Tibial nerve (tissue), 4 donors: ENCODE results near the gene NAT14. TPM values are rescaled to one million over a fixed set of nuclear protein-coding genes. Genes with fewer than 3 reads are reported as not detected.

ENCODE experiments used
- DNase-seq, 2 donors: peaks; one replicate each; pipeline ENCODE4 v3.0.0-alpha.2; 2019; ENCODE audit warnings: low spot score in 2 of 2
- H3K27ac ChIP-seq, 4 donors: fragments of 200-600 bp; sonication (generic) in 3 of 4; one replicate each; pipeline ENCODE4 v1.5.1; 2017 to 2019; ENCODE audit warnings: mild to moderate bottlenecking in 1 of 4
- H3K27me3 ChIP-seq, 2 donors: fragments of 200-600 bp; sonication (generic) in 1 of 2; one replicate each; pipeline versions ENCODE4 v1.5.1 to v1.6.0; 2017 to 2019
- H3K36me3 ChIP-seq, 3 donors: fragments of 200-600 bp; sonication (generic); one replicate each; pipeline ENCODE4 v1.5.1; 2018 to 2019
- H3K4me1 ChIP-seq, 4 donors: fragments of 200-600 bp; sonication (generic) in 3 of 4; one replicate each; pipeline ENCODE4 v1.5.1; 2017 to 2019
- H3K4me3 ChIP-seq, 4 donors: fragments of 200-600 bp; sonication (generic) in 3 of 4; one replicate each; pipeline ENCODE4 v1.5.1; 2017 to 2019; ENCODE audit warnings: mild to moderate bottlenecking in 1 of 4, moderate library complexity in 1 of 4
- H3K9me3 ChIP-seq, 4 donors: fragments of 200-600 bp; sonication (generic) in 3 of 4; one replicate each; pipeline ENCODE4 v1.5.1; 2017 to 2019
- EP300 ChIP-seq, 2 donors: sonication (generic); formaldehyde crosslinking; IDR thresholded peaks; one replicate each; pipeline ENCODE4 v1.6.1; 2017; ENCODE audit warnings: antibody characterized with exemption in 2 of 2, mild to moderate bottlenecking in 1 of 2
- POLR2A ChIP-seq, 2 donors: fragments of 450-650 bp; IDR thresholded peaks; one replicate each; pipeline ENCODE4 v1.6.1; 2017; ENCODE audit warnings: antibody characterized with exemption in 2 of 2, mild to moderate bottlenecking in 2 of 2, moderate library complexity in 2 of 2
- WGBS, 2 donors: methylation state at CpG; one replicate each; pipeline ENCODE4 v1.1.5; 2018; 5-methylcytosine and 5-hydroxymethylcytosine counted together
- total RNA-seq, 4 donors: library from RNA; depleted of rRNA; stranded (reverse); fragments of >200 nt; gene quantifications; one replicate each; pipeline ENCODE4 v1.1.0, GENCODE V29; 2016
- TF ChIP-seq, protein P1 (sequence below), 5 experiments: fragments of 200-600 bp in 3 of 5; fragments of 450-650 bp in 2 of 5; sonication (generic) in 3 of 5; IDR thresholded peaks; one replicate each; pipeline ENCODE4 v1.5.1; 2016 to 2019; ENCODE audit warnings: antibody characterized with exemption in 5 of 5, mild to moderate bottlenecking in 3 of 5, moderate library complexity in 2 of 5

Gene NAT14
- total RNA-seq, 4 donors from 2014 or later, result 3.1 to 8.0 (median 4.3) TPM

DNA sequence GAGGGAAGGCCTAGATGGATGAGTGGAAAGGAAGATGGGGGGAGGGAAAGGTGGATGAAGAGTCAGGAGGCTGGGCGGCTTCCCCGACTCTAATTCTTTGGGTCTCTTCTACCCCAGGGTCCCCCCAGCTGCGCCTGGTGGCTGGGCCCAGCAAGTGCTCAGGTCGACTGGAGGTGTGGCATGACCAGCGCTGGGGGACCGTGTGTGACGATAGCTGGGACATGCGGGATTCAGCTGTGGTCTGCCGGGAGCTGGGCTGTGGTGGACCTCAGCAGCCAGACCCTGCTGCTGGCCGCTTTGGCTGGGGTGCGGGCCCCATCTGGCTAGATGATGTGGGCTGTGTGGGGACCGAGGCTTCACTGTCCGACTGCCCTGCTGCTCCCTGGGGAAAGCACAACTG lies 12.8 kb downstream of the NAT14 start:
- Histone ChIP-seq H3K27ac (no peak overlapping the region), H3K27me3 (no peaks in the 10 kb centered on the region), H3K4me3 (no peak overlapping the region), H3K36me3 (peaks cover 0 to 25% (median 0%) of the 10 kb centered on the region in 3 donors), H3K9me3 (no peaks in the 10 kb centered on the region), H3K4me1 (peaks cover 0 to 28% (median 3%) of the 10 kb centered on the region in 4 donors)
- 79 to 81% methylated on average over 8 to 13 of the region's 13 CpGs for WGBS, 2 donors
- no peak for DNase-seq
- TF ChIP-seq, protein P1, sequence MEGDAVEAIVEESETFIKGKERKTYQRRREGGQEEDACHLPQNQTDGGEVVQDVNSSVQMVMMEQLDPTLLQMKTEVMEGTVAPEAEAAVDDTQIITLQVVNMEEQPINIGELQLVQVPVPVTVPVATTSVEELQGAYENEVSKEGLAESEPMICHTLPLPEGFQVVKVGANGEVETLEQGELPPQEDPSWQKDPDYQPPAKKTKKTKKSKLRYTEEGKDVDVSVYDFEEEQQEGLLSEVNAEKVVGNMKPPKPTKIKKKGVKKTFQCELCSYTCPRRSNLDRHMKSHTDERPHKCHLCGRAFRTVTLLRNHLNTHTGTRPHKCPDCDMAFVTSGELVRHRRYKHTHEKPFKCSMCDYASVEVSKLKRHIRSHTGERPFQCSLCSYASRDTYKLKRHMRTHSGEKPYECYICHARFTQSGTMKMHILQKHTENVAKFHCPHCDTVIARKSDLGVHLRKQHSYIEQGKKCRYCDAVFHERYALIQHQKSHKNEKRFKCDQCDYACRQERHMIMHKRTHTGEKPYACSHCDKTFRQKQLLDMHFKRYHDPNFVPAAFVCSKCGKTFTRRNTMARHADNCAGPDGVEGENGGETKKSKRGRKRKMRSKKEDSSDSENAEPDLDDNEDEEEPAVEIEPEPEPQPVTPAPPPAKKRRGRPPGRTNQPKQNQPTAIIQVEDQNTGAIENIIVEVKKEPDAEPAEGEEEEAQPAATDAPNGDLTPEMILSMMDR (IDR thresholded peaks at IDR 0.05), result no peak
- TF ChIP-seq POLR2A (IDR thresholded peaks at IDR 0.05) (no peak), EP300 (IDR thresholded peaks at IDR 0.05) (no peak)

DNA sequence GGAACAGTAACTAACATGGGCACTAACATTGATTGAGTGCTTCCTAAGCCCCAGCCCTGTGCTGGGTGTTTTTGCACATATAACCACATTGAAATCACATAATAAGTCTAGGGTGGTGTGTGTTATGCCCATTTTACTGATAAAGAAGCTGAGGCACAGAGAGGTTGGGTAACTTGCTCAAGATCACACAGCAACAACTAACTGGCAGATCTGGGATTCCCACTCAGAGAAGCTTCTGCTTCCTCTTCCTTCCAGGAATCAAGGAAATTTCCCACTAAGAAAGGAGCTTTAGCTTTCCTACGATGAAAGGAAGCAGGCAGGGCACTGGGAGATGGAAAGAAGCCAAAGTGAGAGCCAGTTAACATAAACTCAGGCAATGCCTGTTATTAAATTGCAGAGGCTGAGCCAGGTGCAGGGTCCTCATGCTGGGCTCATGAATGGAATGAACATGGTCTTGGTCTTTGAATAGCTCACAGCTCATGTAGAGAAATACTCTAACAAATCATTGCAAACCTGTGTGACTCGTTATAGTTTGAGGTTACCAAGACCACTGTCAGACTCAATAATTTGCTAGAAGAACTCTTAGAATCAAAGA lies 13.4 kb downstream of the NAT14 start:
- Histone ChIP-seq H3K9me3 (no peaks in the 10 kb centered on the region), H3K27me3 (no peaks in the 10 kb centered on the region), H3K4me1 (peaks cover 0 to 25% (median 2%) of the 10 kb centered on the region in 4 donors), H3K27ac (no peak overlapping the region), H3K36me3 (peaks cover 0 to 25% (median 0%) of the 10 kb centered on the region in 3 donors), H3K4me3 (no peak overlapping the region)
- DNase-seq, result no peak
- 57 to 80% methylated on average over 1 to 2 of the region's 2 CpGs for WGBS, 2 donors
- TF ChIP-seq POLR2A (IDR thresholded peaks at IDR 0.05), result no peak
- TF ChIP-seq EP300 (IDR thresholded peaks at IDR 0.05), result no peak
- TF ChIP-seq, protein P1 (IDR thresholded peaks at IDR 0.05), result no peak

DNA sequence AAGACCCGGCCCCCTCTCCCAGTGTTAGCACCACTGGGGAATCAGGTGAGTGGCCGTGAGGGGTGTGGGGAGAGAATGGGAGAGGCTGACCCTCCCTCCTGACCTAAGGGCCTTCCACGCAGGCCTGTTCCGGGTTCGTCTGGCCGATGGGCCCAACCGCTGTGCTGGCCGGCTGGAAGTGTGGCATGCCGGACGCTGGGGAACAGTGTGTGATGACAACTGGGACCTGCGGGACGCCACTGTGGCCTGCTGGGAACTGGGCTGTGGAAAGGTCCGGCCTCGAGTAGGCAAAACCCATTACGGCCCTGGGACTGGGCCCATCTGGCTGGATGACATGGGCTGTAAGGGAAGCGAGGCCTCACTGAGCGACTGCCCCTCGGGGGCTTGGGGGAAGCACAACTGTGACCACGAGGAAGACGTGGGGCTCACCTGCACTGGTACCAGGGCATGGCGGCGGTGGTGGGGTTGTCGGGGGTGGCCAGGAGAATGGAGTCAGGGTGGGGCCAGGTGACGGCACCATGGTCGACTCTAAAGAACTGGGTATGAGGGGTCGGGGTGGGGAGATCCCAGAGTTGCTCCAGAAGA lies 15.5 kb downstream of the NAT14 start:
- H3K27ac ChIP-seq, result no peak overlapping the region

GRCh38 chr19:55502197-55502952 lies 17.4 kb downstream of the NAT14 start:
- no peak for TF ChIP-seq POLR2A (IDR thresholded peaks at IDR 0.05)
- no peak for TF ChIP-seq EP300 (IDR thresholded peaks at IDR 0.05)
- TF ChIP-seq, protein P1 (IDR thresholded peaks at IDR 0.05), result no peak
- 94 to 96% methylated on average over 9 of the region's 9 CpGs for WGBS, 2 donors

More for the DNA sequence above, 15.5 kb downstream of the NAT14 start:
- TF ChIP-seq POLR2A (IDR thresholded peaks at IDR 0.05), result no peak
- TF ChIP-seq, protein P1 (IDR thresholded peaks at IDR 0.05), result no peak
- no peak for TF ChIP-seq EP300 (IDR thresholded peaks at IDR 0.05)
- H3K9me3 ChIP-seq, result no peaks in the 10 kb centered on the region
- H3K36me3 ChIP-seq, result peaks cover 0 to 25% (median 0%) of the 10 kb centered on the region in 3 donors
- H3K4me1 ChIP-seq, result peaks cover 0 to 17% (median 2%) of the 10 kb centered on the region in 4 donors
- DNase-seq, result no peak
- no peaks in the 10 kb centered on the region for H3K27me3 ChIP-seq
- 94% methylated on average over 25 to 26 of the region's 26 CpGs for WGBS, 2 donors
- H3K4me3 ChIP-seq, result no peak overlapping the region

GRCh38 chr19:55503157-55503501 lies 18.1 kb downstream of the NAT14 start:
- peak overlapping the region in 1 of 4 donors; percentile 48 for H3K4me3 ChIP-seq
- peaks cover 0 to 11% (median 2%) of the 10 kb centered on the region in 4 donors for H3K4me1 ChIP-seq
- H3K27ac ChIP-seq, result peak overlapping the region in 1 of 4 donors; percentile 84
- 88 to 91% methylated on average over 17 of the region's 17 CpGs for WGBS, 2 donors
- DNase-seq, result no peak
- H3K36me3 ChIP-seq, result peaks cover 0 to 25% (median 0%) of the 10 kb centered on the region in 3 donors
- TF ChIP-seq POLR2A (IDR thresholded peaks at IDR 0.05), result no peak
- TF ChIP-seq EP300 (IDR thresholded peaks at IDR 0.05), result no peak
- TF ChIP-seq, protein P1 (IDR thresholded peaks at IDR 0.05), result no peak
- H3K27me3 ChIP-seq, result no peaks in the 10 kb centered on the region
- no peaks in the 10 kb centered on the region for H3K9me3 ChIP-seq

More at GRCh38 chr19:55502197-55502952, 17.4 kb downstream of the NAT14 start:
- H3K27me3 ChIP-seq, result no peaks in the 10 kb centered on the region
- H3K27ac ChIP-seq, result no peak overlapping the region
- peaks cover 0 to 11% (median 2%) of the 10 kb centered on the region in 4 donors for H3K4me1 ChIP-seq
- no peaks in the 10 kb centered on the region for H3K9me3 ChIP-seq
- no peak overlapping the region for H3K4me3 ChIP-seq
- no peak for DNase-seq
- peaks cover 0 to 25% (median 0%) of the 10 kb centered on the region in 3 donors for H3K36me3 ChIP-seq
